Measurements from ENCODE around the gene ZNF440.
A peak's percentile ranks its signal among the peaks of the same experiment; 100 is the strongest.

Gene ZNF440

DNA sequence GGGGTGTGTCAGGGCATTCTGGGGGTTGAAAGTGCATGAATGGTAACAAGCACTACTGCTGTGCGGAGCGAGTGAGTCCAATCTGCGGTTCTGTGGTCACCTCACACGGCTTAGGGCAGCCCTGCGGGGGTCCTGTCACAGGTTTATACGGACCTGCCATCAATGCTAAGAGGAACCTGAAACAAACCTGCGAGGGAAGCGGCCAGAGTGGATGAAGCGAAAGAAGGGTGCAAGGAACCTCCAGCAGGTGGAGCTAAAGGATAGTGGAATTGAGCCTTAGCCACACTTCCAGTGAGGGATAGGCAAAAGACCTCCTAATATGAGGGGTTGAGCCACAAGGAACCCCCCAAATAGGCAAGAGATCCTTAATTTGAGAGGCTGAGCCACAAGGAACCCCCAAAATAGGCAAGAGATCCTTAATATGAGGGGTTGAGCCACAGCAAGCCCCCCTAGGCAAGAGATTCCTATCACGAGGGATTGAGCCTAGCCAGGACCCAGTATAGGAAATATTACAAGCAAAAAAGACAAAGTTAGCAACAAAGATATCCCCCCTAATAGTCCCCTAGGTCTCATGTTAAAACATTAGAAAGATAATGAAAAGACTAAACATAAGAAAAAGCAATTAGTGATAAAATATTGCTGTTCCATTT is 67.2 kb downstream of the ZNF440 start:
- in situ Hi-C loops (cut with HindIII; ENCODE audit: low pct_unique_long_range_greater_than_20kb, low sequenced_read_pairs) = no loop called here
- peak; percentile 52 to 79 for DNase-seq (ENCODE audit: low read depth in 1 of 2, low spot score in 1 of 2)
- TF ChIP-seq JUND (IDR thresholded peaks at IDR 0.05; ENCODE audit: low read depth) = no peak

DNA sequence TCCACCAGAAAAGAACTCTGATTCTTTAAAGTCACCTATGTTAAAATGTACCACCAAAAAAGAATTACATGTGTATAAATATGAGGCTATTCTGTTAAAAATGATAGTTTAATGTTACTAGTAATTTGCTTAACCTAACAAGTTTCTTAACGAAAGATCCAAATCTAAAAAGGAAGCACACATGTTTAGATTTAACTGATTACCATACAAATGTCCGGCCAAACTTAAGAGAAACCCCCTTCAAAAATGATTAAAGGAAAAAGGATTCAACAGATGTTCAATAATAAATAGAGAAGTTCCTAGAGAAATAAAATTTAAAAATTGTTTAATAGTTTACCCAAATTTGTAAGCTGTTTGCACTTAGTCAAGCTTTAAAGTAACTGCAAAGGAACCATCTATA is 68.5 kb downstream of the ZNF440 start:
- in situ Hi-C loops (cut with HindIII; ENCODE audit: low pct_unique_long_range_greater_than_20kb, low sequenced_read_pairs) = no loop called here
- TF ChIP-seq JUND (IDR thresholded peaks at IDR 0.05; ENCODE audit: low read depth) = no peak
- DNase-seq (ENCODE audit: low read depth in 1 of 2, low spot score in 1 of 2) = no peak
